Peyer's patch (tissue), 4 donors: Measurements from ENCODE around the gene MRTFB.

Experiments
- POLR2A ChIP-seq, 2 donors: fragments of 450-650 bp; IDR thresholded peaks; one replicate each; pipeline ENCODE4 v1.5.1; 2017; ENCODE audit warnings: antibody characterized with exemption in 2 of 2, mild to moderate bottlenecking in 2 of 2, moderate library complexity in 2 of 2
- TF ChIP-seq, protein P1 (sequence below), 6 experiments: fragments of 450-650 bp in 4 of 6; fragments of 200-600 bp in 2 of 6; sonication (generic) in 1 of 6; IDR thresholded peaks; one replicate each; pipeline ENCODE4 v1.5.1; 2017 to 2019; ENCODE audit warnings: antibody characterized with exemption in 6 of 6, mild to moderate bottlenecking in 3 of 6, moderate library complexity in 1 of 6

DNA sequence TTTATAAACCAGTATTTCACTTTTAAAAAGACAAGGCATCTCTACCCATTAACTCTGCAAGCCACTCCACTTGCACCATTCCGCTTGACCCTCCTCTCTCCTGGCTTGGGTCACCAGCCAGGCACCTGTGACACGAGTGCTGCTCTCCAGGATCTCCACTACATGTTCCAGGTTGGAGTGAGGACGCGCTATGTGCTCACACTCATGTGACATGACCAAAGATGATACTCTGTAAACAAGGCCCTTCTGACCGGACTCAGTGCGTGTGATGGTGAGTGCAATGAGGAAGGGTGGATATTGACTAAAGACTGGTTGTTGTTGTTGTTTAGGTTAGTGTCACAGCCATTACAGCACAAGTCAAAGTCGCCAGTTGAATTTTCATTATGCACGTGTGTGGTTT, 192.7 kb downstream of the MRTFB start:
- TF ChIP-seq, protein P1, sequence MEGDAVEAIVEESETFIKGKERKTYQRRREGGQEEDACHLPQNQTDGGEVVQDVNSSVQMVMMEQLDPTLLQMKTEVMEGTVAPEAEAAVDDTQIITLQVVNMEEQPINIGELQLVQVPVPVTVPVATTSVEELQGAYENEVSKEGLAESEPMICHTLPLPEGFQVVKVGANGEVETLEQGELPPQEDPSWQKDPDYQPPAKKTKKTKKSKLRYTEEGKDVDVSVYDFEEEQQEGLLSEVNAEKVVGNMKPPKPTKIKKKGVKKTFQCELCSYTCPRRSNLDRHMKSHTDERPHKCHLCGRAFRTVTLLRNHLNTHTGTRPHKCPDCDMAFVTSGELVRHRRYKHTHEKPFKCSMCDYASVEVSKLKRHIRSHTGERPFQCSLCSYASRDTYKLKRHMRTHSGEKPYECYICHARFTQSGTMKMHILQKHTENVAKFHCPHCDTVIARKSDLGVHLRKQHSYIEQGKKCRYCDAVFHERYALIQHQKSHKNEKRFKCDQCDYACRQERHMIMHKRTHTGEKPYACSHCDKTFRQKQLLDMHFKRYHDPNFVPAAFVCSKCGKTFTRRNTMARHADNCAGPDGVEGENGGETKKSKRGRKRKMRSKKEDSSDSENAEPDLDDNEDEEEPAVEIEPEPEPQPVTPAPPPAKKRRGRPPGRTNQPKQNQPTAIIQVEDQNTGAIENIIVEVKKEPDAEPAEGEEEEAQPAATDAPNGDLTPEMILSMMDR (IDR thresholded peaks at IDR 0.05): no peak
- TF ChIP-seq POLR2A (IDR thresholded peaks at IDR 0.05): no peak
